Muscle of arm (tissue), 12 donors: Measurements from ENCODE around the gene PCYOX1L. TPM values are rescaled to one million over a fixed set of nuclear protein-coding genes. Genes with fewer than 3 reads are reported as not detected.

Experiments used
- DNase-seq: peaks from one replicate; pipeline ENCODE4 v3.0.0-alpha.2; 2013
- polyA plus RNA-seq, 12 donors: library from polyadenylated mRNA; unstranded; fragments of 120-200 nt; gene quantifications; one replicate each; pipeline ENCODE4 v1.2.1, GENCODE V29; 2013; ENCODE audit not compliant: insufficient read length in 12 of 12

The PCYOX1L gene
- polyA plus RNA-seq, 12 donors, result 6.5 to 17.0 (median 9.8) TPM; not detected in 1

DNA sequence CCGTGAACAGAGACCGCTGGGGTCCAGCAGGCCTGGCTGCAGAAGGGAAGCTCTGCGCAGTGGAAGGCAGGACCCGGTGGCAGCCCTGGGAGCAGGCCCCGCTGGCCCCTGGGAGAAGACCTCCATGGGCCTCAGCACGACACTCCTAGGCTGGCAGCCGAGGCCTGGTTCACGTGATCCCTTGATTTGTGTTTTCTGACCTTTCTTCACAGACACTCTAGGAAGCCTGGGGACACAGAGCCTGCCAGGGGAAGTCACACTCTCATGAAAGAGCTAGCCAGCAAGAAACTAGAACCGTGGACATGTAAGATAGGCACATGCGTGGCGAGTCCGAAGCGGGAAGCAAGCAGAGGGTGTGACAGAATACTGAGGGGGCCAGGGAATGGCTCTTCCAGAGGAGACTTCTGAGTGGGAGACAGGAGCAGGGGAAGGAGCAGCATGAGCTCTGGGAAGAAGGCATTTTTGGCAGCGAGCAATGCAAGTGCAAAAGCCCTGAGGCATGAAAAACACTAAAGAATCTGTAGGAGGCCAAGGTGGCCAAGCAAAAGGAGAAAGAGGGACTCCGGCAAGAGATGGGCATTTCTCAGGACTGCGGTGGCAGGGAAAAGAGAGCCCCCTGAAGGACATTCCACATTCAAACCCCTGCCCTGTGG lies 47.8 kb downstream of the PCYOX1L start:
- no peak for DNase-seq

GRCh38 chr5:149406203-149406978 lies 48.5 kb downstream of the PCYOX1L start:
- peak; percentile 80 for DNase-seq

DNA sequence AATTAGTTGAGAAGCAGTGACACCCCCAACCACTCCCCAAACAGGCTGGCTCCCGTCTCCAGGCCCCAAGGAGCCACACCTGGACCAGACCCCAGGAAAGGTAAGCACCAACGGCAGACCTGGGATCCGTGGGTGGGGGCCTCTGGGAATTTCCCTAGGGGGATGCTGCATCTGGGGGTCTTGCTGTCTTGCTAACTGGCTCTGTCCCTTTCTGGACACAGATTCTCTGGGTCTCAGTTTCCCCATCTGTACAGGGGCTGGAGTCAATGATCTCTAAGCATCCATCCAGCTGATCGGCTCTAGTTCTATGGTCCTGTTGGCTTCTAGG lies 49.1 kb downstream of the PCYOX1L start:
- no peak for DNase-seq

DNA sequence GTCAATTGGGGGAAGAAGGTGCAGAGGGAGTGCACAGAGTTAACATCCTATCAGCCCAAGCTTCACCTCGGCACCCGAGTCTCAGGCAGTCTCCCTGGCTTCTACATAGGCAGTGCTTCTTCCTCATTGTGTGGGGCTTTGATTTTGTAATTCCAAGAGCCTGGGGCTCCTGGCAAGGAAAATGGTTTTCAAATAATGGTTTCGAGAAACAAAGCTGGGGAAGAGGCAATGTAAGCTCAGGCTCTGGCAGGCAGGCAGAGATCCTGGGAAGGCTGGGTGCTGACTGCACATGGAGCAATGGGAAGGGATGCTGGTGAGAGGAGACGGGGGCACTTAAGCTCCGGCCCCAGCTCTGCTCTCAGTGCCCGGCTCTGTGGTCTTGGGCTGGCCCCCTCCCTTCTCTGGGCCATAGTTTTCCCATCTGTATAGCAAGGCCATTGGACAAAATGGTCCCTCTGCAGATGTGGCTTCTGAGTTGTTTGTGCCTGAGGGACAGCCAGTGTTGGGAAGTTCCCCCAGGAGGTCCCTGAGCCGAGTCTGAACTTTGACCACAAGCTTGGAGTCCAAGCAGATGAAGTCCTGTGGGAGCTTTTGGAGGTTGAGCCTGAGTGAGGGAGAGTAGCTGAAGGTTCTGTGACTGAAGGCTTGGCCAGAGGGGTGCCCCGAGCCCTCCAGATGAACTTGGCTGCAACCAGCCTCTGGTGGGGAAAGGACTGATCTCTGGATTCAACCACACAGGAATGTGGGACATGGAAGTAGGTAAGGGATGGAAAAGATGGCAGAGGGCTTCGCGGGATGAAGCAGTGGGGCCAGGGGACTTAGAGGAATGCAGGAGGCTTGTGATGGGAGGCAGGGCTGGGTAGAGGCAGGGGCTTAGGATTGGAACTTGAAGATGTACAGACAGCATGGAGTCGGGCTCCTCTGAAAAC lies 49.7 kb downstream of the PCYOX1L start:
- no peak for DNase-seq

DNA sequence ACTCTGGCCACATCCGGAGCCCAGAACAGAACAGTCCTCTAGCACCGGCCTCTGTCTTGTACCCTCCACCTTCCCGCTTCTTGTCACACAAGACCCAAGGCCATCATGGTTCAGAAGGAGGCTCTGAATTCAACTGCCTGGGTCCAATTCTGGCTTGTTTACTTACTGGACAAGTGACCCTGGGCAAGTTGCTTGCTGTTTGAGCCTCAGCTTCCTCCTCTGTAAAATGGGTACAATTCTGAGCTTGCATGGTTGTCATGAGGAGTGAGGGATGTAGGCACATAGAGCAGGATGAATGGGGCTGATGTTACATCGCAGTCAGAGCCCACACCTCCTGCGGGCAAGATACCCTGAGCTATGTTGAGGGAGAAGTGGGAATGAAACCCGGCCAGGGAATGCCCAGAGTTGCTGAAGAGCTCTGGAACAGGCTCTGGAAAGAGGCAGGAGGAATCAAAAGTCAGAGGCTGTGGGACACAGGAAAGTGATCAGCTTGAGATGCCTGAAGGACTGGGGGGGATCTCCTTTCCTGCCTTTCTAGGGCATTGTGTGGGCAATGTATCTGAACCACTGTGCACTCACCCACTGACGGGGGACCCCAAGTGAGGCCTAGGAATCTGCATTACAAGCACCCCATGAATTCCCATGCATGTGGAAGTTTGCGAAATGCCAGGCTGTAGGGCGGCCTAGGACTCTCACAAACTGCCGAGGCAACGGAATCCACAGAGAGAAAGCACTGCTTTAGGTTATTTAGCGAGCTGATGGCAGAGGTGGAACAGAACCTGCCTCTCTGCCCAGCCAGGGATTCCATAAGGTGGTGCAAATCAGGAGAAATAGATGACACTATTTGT lies 50.6 kb downstream of the PCYOX1L start:
- DNase-seq, result no peak

GRCh38 chr5:149409268-149409948 lies 51.6 kb downstream of the PCYOX1L start:
- DNase-seq, result no peak

DNA sequence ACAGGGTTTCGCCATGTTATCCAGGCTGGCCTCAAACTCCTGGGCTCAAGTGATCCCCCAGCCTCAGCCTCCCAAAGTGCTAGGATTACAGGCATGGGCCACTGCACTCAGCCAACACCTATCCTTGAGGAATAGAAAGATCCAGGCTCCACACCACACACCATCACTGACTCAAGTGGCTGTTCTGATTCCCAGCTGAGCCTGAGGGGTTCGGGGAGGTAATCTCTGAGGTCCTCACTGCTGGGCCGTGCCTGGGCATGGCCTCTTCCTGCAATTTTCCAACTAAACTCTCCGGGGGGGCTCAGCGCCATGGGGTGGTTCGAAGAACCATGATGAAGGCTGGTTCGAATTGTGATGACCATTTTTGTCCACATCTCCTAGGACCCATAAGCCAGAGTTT lies 52.2 kb downstream of the PCYOX1L start:
- no peak for DNase-seq

DNA sequence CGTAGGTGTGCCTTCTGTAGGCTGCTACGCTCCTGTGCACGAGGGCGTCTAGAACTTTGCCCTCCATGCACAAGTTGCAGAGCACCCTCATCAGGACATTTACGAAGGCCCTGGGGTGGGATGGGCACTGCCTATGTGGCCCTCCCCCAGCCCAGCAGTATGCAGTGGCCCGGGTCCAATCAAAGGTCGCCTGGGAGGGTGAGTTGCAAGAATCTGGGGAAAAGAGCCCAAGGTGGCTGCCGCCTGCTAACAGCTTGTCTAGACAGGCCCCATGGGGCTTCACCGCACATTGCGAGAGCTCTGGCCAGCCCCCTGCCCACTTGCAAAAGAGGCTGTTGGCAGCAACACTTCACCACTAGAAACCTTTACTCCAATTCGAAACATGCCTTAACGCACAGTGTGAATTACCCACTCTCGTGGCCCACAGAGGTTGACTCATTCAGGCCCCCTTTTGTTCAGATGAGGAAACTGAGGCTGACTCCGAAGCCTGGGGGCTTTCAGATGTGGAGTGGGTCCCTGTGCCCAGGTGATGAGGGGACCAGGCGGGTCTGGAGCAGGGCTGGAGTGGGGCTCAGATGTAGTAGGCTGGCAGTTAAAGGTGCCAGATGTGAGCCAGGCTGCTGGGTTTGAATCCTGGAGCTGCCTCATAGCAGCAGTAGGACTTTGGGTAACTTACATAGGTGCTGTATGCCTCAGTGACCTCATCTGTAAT lies 53.0 kb downstream of the PCYOX1L start:
- no peak for DNase-seq

GRCh38 chr5:149411738-149412519 lies 54.1 kb downstream of the PCYOX1L start:
- no peak for DNase-seq

GRCh38 chr5:149412783-149413476 lies 55.1 kb downstream of the PCYOX1L start:
- DNase-seq, result no peak

DNA sequence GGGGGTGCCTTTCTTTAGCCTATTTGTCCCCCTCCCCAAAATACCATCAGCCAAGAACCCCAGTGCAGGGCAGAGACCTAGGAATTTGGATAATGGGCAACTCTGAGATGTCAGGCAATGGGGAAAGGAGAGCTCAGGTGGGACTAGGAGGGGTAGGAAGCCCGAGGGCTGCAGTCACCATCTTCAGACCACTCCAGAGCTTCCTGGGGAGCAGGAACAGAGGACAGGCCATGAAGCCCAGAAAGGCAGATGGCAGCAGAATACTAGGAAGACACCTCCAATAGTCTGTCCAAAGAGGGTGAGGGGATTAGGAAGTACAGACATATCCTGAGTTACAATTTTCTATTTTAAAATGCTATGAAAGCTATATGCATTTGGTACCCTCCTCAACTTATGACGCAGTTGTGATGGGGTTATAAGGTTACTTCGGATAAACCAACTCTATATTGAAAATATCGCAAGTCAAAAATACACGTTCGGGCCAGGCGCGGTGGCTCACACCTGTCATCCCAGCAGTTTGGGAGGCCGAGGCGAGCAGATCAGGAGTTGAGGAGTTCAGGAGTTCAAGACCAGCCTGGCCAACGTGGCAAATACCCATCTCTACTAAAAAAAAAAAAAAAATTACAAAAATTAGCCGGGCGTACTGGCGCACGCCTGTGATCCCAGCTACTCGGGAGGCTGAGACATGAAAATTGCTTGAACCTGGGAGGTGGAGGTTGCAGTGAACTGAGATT lies 55.8 kb downstream of the PCYOX1L start:
- no peak for DNase-seq

DNA sequence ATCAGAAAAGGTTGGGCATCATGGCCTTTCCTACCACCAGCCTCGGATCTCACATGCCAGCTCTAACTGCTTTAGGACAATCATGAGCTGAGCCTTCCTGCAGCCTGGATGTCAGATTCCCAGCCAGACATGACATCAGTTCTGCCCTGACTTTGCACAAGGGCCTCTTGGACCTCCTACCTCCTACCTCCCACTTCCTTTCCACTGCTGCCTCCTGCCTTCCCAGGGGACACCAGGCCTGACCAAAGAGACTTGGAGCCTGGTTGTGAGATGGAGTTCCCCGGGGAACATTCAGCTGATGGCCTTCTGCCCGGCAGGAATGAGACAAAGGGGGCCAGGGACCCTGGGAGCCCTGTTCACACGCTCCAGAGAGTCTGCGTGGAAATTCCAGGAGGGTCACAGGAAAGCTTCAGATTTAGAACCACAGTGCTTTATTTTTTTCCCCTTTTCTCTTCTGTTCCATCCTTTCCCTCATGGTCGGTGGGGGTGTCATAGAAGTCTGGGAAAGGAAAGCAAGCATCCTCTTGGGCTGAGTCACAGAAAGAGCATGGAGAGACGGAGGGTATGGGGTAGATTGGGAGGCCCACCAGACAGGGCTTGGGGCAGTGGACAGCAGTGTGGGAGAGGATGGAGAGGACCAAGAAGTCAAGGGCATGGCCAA lies 56.7 kb downstream of the PCYOX1L start:
- no peak for DNase-seq

GRCh38 chr5:149415066-149415967 lies 57.5 kb downstream of the PCYOX1L start:
- DNase-seq, result no peak

- DNase-seq, result no peak
Measured at GRCh38 chr5:149416987-149417710, 59.3 kb downstream of the PCYOX1L start.

DNA sequence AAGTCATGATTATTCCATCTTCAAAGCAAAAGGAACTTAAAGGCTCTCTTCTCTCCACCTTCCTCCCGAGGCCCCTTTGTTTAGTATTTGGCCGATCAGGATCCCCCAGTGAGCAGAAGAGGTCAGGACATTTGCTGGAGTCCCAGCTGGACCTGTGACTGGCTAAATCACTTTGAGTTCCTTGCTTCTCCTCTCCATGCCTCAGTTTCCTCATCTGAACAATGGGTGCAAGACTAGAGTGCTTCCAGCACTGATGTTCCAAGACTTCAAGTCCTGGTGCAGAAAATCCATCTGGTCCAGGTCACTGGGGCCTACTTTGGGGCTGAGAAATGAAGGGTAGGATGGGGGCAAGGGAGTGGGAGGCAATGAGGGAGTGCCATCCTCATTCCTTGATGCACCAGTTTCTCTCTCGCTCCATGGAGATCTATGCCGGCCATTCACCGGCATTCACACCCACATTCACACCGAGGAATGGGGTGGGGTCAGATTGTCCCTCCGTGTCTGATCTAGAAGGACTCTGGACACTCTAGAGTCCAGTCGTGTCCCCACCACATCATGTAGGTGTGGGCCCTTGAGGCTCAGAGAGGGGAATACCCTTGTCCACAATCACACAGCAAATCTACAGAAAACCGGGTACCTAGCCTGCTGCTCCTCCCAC lies 60.0 kb downstream of the PCYOX1L start:
- DNase-seq, result no peak
